Measurements from ENCODE around the gene DLGAP3. TPM values are rescaled to one million over a fixed set of nuclear protein-coding genes. Genes with fewer than 3 reads are reported as not detected.

Gene DLGAP3
- total RNA-seq, 4 donors from 2014 or later = 0.53 to 0.83 TPM; not detected in 2

- TF ChIP-seq CTCF (IDR thresholded peaks at IDR 0.05) (no peak), POLR2A (IDR thresholded peaks at IDR 0.05) (no peak)
- DNase-seq = no peak
- Histone ChIP-seq H3K9me3 (no peaks in the 10 kb centered on the region), H3K36me3 (peaks cover 0 to 12% (median 0%) of the 10 kb centered on the region in 3 donors), H3K27ac (no peak overlapping the region), H3K4me1 (no peaks in the 10 kb centered on the region), H3K4me3 (no peak overlapping the region), H3K27me3 (no peaks in the 10 kb centered on the region)
These were observed 85.2 kb downstream of the DLGAP3 start for GRCh38 chr1:34844252-34844634.

- Histone ChIP-seq H3K27me3 (no peaks in the 10 kb centered on the region), H3K27ac (no peak overlapping the region), H3K4me3 (no peak overlapping the region), H3K9me3 (no peaks in the 10 kb centered on the region), H3K36me3 (peaks cover 0 to 12% (median 0%) of the 10 kb centered on the region in 3 donors), H3K4me1 (no peaks in the 10 kb centered on the region)
- DNase-seq = no peak
- TF ChIP-seq POLR2A (IDR thresholded peaks at IDR 0.05) (no peak), CTCF (IDR thresholded peaks at IDR 0.05) (no peak)
These were observed 85.8 kb downstream of the DLGAP3 start for GRCh38 chr1:34843392-34844251.

GRCh38 chr1:34842952-34843371 is 86.5 kb downstream of the DLGAP3 start:
- H3K27ac ChIP-seq = no peak overlapping the region
- no peaks in the 10 kb centered on the region for H3K9me3 ChIP-seq
- no peaks in the 10 kb centered on the region for H3K27me3 ChIP-seq
- H3K4me1 ChIP-seq = no peaks in the 10 kb centered on the region
- no peak for TF ChIP-seq CTCF (IDR thresholded peaks at IDR 0.05)
- TF ChIP-seq POLR2A (IDR thresholded peaks at IDR 0.05) = no peak
- DNase-seq = no peak
- peaks cover 0 to 9% (median 0%) of the 10 kb centered on the region in 3 donors for H3K36me3 ChIP-seq
- H3K4me3 ChIP-seq = no peak overlapping the region

DNA sequence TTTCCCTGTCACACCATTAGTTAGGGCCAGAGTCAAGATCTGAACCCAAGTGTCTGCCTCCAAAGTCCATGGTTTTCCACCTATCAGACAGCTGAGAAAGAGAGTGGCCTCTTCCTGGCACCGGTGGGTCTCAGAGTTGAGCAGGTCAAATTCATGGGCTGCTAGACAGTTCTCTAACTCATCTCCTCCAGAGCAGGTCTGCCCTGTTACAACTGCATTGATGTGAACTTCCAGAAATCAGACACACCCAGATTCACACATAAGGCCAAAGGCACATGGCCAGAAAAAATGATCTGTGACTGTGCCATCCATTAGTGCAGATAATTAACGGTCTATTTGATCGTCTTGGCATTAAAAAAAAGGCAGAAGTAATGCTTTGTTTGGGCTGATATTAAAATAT is 87.4 kb downstream of the DLGAP3 start:
- H3K27ac ChIP-seq = no peak overlapping the region
- H3K27me3 ChIP-seq = no peaks in the 10 kb centered on the region
- H3K36me3 ChIP-seq = peaks cover 0 to under 1% (median 0%) of the 10 kb centered on the region in 3 donors
- TF ChIP-seq POLR2A (IDR thresholded peaks at IDR 0.05) = no peak
- no peak for TF ChIP-seq CTCF (IDR thresholded peaks at IDR 0.05)
- H3K4me1 ChIP-seq = no peaks in the 10 kb centered on the region
- no peaks in the 10 kb centered on the region for H3K9me3 ChIP-seq
- H3K4me3 ChIP-seq = no peak overlapping the region
- no peak for DNase-seq

DNA sequence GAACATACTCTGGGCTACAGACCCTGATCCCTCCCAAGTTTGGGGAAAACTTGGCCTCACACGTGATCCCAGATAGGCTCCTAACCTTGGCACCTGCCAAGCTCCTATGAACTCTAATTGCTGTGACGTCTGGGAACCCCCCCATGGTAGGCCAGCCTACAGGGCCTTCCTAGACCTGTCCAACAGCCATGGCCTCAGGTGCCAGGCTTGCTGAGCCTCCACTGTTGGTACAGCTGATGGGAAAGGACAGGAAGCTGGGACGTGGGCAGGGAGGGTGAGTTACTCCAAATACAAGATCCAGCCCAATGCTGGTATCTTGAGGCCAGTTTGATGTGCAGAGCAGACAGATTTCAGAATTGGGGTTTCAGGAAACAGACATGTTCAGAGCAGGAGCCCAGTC is 89.0 kb downstream of the DLGAP3 start:
- no peak for DNase-seq
- Histone ChIP-seq H3K27ac (no peak overlapping the region), H3K36me3 (no peaks in the 10 kb centered on the region), H3K4me1 (no peaks in the 10 kb centered on the region), H3K9me3 (no peaks in the 10 kb centered on the region), H3K4me3 (no peak overlapping the region), H3K27me3 (no peaks in the 10 kb centered on the region)
- TF ChIP-seq POLR2A (IDR thresholded peaks at IDR 0.05) (no peak), CTCF (IDR thresholded peaks at IDR 0.05) (no peak)
